HG03159 (cell line): Measurements from ENCODE around the gene HMX1.

Experiments
- ATAC-seq: cut with Tn5 transposase; IDR thresholded peaks from one replicate; pipeline ENCODE4 v1.9.1; 2021; ENCODE audit warnings: mild to moderate bottlenecking, moderate library complexity; ENCODE audit not compliant: unreplicated experiment

HMX1 gene

GRCh38 chr4:8871417-8872401 is at the start of gene HMX1:
TSS of gene HMX1 (minus strand) at chr4:8871839. CDS start at chr4:8871614, 225 bp downstream.
- ATAC-seq: no peak

- no peak for ATAC-seq
These were observed 49.3 kb upstream of the HMX1 start for GRCh38 chr4:8920969-8921368.

- ATAC-seq: no peak
These were observed 48.8 kb upstream of the HMX1 start for GRCh38 chr4:8920289-8920965.

- ATAC-seq: no peak
These were observed 48.1 kb upstream of the HMX1 start for GRCh38 chr4:8919651-8920288.

GRCh38 chr4:8917868-8918783 is 46.5 kb upstream of the HMX1 start:
- ATAC-seq: peak; percentile 84

DNA sequence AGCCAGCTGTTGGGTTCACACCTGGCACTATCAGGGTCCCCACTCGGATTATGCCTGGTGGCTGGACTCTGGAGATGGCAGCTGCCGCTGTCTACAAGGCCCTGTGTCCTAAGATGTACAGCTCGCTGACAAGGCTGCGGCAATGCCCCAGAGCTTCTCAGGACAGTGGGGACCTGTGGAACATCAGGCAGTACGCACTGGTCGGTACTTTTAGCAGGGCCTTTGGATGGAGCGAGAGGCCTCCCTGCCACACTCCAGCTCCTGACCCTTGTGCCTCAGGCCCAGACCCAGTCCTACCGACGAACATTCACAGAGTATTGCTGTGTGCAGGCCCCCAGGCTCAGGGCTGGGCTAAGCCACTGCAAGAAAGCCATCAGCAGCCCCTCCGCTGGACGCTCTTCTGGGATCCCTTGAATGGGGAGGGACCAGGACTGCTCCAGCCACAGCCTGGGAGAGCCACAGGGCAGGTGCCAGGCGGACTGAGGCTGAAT is 45.7 kb upstream of the HMX1 start:
- ATAC-seq: no peak

DNA sequence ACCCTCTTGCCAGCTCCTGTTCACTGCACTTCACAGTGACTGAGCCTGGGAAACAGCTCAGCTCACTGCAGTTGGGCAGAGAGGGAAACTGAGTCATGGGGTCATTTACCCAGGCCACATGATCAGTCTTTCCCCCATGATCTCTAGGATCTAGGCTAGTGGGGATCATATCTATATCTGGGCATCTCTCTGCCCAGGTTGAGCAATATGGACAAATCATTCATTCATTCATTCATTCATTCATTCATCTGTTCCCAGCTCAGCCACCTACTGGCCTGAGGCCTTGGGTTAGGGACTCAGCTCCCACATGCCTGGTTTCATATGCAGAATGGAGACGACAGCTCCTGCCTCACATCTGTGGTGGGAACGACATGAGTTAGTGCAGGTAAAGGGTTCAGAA is 45.3 kb upstream of the HMX1 start:
- ATAC-seq: no peak

DNA sequence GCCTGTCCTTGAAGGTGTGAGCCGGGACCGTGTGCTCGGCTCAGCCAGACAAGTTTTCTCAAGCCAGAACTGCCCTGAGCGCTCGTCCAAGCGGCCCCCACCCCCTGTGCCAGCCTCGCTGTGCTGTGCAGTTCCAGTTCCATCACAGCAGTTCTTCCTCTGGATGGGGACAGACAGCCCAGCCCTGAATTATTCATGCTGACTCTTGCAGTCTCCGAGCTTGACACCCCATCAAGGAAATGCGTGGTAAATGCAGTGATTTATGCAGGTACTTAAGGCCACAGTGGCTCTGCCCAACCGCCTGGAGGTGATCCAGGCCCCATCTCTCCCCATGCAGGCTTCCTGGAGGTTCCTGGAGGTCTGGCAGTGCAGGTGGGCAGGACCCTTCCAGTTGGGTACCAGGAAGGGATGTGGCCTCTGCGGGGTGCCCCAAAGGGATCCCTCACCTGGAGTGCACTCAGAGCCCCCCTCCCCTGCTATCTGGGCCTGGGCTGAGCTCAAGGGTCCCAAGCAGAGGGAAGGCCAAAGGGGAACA is 44.8 kb upstream of the HMX1 start:
- no peak for ATAC-seq

- no peak for ATAC-seq
These were observed 43.9 kb upstream of the HMX1 start for GRCh38 chr4:8915201-8916200.

- ATAC-seq: no peak
These were observed 43.0 kb upstream of the HMX1 start for GRCh38 chr4:8914461-8915171.

- no peak for ATAC-seq
These were observed 42.3 kb upstream of the HMX1 start for GRCh38 chr4:8913858-8914460.

DNA sequence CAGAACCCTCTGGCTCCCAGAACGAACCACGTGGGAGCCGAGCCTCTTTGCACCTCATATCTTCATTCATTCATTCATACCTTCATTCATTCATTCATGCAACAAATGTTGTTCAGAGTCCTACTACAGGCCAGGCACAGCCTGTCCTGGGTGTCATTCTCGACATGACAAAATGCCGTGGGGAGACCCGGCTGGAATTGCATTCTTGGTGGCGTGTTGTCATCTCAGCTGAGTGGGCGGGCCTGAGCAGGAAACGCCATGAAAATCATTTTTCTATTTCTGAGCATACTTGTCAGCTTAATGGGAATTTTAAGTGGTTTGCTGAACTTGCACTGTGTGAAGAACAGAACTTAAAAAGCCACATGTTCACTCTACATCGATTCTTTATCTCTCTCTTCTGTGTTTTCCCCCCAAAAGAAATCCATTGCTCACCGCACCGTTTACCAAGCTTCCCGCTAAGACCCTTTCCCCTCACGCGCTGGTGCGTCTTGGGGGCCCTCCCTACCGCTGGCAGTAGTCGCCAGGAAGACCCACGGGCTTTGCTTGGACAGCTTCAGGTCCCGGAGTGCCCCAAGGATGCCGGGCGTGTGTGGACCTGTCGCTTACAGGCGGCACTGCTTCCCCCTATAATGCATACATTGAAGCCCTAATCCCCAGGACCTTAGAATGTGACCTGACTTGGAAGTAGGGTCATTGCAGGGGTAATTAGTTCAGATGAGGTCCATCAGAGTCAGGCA is 41.6 kb upstream of the HMX1 start:
- no peak for ATAC-seq

DNA sequence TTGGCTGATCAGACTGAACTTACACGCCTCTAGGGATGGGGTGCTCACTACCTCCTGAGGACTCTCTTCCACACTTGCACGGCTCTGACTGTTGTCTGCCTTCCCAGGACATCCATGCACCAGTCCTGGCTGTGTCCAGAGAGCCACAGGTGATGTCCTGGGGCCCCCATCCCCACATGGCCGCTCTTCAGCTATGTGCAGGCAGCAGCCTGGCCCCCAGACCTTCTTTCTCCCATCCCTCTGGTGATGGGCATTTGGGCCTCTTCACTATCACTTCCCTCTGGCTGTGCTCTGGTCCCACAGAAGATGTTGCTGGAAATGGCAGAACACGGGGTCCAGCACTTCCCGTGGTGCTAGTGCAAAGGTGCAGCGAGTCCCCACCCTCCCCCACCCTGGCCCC is 40.9 kb upstream of the HMX1 start:
- ATAC-seq: no peak

GRCh38 chr4:8912089-8912455 is 40.4 kb upstream of the HMX1 start:
- no peak for ATAC-seq

DNA sequence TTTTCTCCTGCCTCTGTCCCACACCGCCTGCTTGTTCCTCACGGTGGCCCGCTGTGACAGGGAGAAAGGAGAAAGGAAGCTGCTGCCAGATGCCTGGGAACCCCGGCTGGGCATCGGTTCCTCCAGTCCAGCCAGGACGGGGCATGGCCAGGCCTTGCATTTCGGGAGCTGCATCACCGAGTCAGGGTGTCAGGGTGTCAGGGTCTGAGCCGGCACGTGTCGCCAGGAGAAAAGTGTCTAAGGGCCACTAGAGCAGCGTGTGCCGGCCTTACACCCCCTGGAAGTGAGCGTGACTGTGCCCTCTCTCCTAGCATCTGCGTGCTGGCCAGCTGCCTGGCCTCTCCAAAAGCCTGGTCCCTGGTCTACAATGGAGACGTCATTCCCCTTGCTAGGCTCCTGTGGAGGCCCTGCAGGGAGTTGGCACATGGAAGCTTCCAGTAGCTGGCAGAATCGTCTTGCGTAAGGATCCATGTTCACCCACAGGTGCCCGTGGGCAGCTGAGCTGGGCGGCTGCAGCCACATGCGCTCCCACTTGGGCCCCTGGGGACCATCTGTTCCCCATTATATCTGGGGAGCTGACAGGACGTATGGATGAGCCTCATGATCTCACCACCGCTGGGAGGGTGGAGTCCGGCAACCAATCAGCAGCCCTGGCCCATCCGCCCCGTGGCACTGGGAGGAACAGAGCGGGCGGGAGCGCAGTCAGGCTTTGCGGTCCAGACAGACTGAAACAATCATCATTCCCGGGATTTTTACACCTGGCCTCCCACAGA is 39.9 kb upstream of the HMX1 start:
- ATAC-seq: no peak

GRCh38 chr4:8910822-8911315 is 39.2 kb upstream of the HMX1 start:
- ATAC-seq: no peak
